ENCODE data around the gene AFF3. TPM values are rescaled to one million over a fixed set of nuclear protein-coding genes. Genes with fewer than 3 reads are reported as not detected.

Gene AFF3
- polyA plus RNA-seq, 1 donor (not counting 4 experiments of a cell fraction or from before 2014, with no cell fraction given) = not detected

DNA sequence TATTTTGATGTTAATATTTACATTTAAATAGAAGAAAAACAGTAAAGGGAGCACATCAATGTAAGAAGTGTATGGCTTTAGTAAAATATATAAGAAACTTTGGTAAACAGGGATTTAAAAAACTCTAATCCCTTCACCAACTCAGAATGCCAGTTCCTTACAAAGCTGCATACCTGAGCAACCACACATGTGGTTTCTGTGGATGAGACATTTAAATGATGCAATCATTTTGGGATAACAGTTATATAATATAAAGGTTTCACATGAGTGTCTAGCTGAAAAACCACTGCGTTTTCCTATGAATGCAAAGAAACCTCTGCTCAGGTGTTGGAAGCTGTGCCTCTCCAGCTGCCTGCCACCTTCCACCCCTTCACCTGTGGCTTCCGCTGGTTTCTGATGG lies 443.5 kb downstream of the AFF3 start:
- peaks cover 11% of the 10 kb centered on the region for H3K4me1 ChIP-seq (ENCODE audit: control insufficient read depth, extremely low read depth, insufficient read depth, low read length)
- DNase-seq (ENCODE audit: low read depth, low spot score) = no peak
- no peak overlapping the region for H3K9ac ChIP-seq (ENCODE audit: control insufficient read depth, extremely low read depth, insufficient read depth, low read length)
- no peak overlapping the region for H3K27ac ChIP-seq (ENCODE audit: control insufficient read depth, insufficient read depth, low read length)
- TF ChIP-seq EZH2 (IDR thresholded peaks at IDR 0.05; ENCODE audit: low read length) = no peak
- TF ChIP-seq, protein P1, sequence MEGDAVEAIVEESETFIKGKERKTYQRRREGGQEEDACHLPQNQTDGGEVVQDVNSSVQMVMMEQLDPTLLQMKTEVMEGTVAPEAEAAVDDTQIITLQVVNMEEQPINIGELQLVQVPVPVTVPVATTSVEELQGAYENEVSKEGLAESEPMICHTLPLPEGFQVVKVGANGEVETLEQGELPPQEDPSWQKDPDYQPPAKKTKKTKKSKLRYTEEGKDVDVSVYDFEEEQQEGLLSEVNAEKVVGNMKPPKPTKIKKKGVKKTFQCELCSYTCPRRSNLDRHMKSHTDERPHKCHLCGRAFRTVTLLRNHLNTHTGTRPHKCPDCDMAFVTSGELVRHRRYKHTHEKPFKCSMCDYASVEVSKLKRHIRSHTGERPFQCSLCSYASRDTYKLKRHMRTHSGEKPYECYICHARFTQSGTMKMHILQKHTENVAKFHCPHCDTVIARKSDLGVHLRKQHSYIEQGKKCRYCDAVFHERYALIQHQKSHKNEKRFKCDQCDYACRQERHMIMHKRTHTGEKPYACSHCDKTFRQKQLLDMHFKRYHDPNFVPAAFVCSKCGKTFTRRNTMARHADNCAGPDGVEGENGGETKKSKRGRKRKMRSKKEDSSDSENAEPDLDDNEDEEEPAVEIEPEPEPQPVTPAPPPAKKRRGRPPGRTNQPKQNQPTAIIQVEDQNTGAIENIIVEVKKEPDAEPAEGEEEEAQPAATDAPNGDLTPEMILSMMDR (optimal IDR thresholded peaks at IDR 0.05 in 1 of 3, IDR thresholded peaks at IDR 0.05 in 1 of 3, conservative IDR thresholded peaks at IDR 0.05 in 1 of 3; ENCODE audit: extremely low read depth in 1 of 3, insufficient read depth in 2 of 3, low read length in 3 of 3) = no peak
- peaks cover 20% of the 10 kb centered on the region for H3K27me3 ChIP-seq (ENCODE audit: control insufficient read depth, extremely low read depth, insufficient read depth, low read length)
- no peaks in the 10 kb centered on the region for H3K79me2 ChIP-seq (ENCODE audit: control insufficient read depth, insufficient read depth, low read length)
- no peak overlapping the region for H2AFZ ChIP-seq (ENCODE audit: control insufficient read depth, low read length)
- no peaks in the 10 kb centered on the region for H3K9me1 ChIP-seq (ENCODE audit: control insufficient read depth, extremely low read depth, insufficient read depth, low read length)
- FAIRE-seq = no peak
- no peak overlapping the region for H3K4me3 ChIP-seq (ENCODE audit: control insufficient read depth in 2 of 3, extremely low read depth in 1 of 3, insufficient read depth in 2 of 3, low read depth in 1 of 3, low read length in 3 of 3)
- H4K20me1 ChIP-seq (ENCODE audit: control insufficient read depth, extremely low read depth, insufficient read depth, low read length) = no peaks in the 10 kb centered on the region
- H3K9me3 ChIP-seq (ENCODE audit: control insufficient read depth, low read depth, low read length) = peaks cover 2% of the 10 kb centered on the region
- dilution Hi-C loops (cut with MboI; ENCODE audit: extremely low pct_ligation_motif_present, low sequenced_read_pairs) = no loop called here
- no peak overlapping the region for H3K4me2 ChIP-seq (ENCODE audit: control insufficient read depth, extremely low read depth, insufficient read depth, low read depth, low read length)
- no peaks in the 10 kb centered on the region for H3K36me3 ChIP-seq (ENCODE audit: control insufficient read depth in 2 of 2, extremely low read depth in 1 of 2, insufficient read depth in 2 of 2, low read length in 2 of 2)

DNA sequence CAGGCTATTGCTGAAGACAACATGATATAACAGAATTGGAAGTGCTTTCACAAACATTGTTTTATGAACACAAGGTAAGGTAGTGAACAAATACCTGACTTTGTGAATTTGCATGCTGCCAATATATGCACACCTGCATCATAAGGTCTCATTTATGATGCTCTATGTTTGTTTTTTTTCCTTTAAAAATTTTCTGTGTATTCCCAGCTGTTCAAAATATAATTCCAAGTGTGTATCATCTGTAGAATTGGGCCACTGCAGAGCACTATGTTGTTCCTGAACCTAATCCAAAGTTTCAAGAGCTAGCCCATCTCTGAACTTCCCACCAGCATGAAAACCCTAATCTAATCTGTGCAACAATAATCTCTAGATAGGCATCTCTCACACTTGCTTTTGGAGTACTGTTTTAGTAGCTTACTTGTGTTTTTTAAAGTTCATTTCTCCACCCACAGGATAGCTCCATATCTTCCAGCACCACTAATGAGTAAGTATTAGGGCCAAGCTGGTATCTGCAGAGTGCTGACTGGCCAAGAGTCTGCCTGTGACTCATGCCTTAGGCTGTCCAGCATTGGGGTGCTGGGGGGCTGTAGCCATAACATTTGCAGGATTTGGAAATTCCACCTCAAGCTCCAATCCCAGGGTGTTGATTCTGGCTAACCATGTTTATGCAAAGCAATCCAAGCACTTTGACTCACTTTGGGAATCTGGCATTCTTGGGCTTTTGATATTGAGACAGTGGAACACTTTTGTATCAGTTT lies 444.4 kb downstream of the AFF3 start:
- no peaks in the 10 kb centered on the region for H3K9me1 ChIP-seq (ENCODE audit: control insufficient read depth, extremely low read depth, insufficient read depth, low read length)
- H3K4me3 ChIP-seq (ENCODE audit: control insufficient read depth in 2 of 3, extremely low read depth in 1 of 3, insufficient read depth in 2 of 3, low read depth in 1 of 3, low read length in 3 of 3) = no peak overlapping the region
- DNase-seq (ENCODE audit: low read depth, low spot score) (no peak), FAIRE-seq (no peak)
- no peak overlapping the region for H2AFZ ChIP-seq (ENCODE audit: control insufficient read depth, low read length)
- H3K4me1 ChIP-seq (ENCODE audit: control insufficient read depth, extremely low read depth, insufficient read depth, low read length) = peaks cover 11% of the 10 kb centered on the region
- peaks cover 20% of the 10 kb centered on the region for H3K27me3 ChIP-seq (ENCODE audit: control insufficient read depth, extremely low read depth, insufficient read depth, low read length)
- no peaks in the 10 kb centered on the region for H4K20me1 ChIP-seq (ENCODE audit: control insufficient read depth, extremely low read depth, insufficient read depth, low read length)
- H3K79me2 ChIP-seq (ENCODE audit: control insufficient read depth, insufficient read depth, low read length) = no peaks in the 10 kb centered on the region
- dilution Hi-C loops (cut with MboI; ENCODE audit: extremely low pct_ligation_motif_present, low sequenced_read_pairs) = no loop called here
- H3K27ac ChIP-seq (ENCODE audit: control insufficient read depth, insufficient read depth, low read length) = no peak overlapping the region
- TF ChIP-seq, protein P1 (optimal IDR thresholded peaks at IDR 0.05 in 1 of 3, IDR thresholded peaks at IDR 0.05 in 1 of 3, conservative IDR thresholded peaks at IDR 0.05 in 1 of 3; ENCODE audit: extremely low read depth in 1 of 3, insufficient read depth in 2 of 3, low read length in 3 of 3) = no peak
- TF ChIP-seq EZH2 (IDR thresholded peaks at IDR 0.05; ENCODE audit: low read length) = no peak
- no peaks in the 10 kb centered on the region for H3K36me3 ChIP-seq (ENCODE audit: control insufficient read depth in 2 of 2, extremely low read depth in 1 of 2, insufficient read depth in 2 of 2, low read length in 2 of 2)
- H3K9me3 ChIP-seq (ENCODE audit: control insufficient read depth, low read depth, low read length) = peaks cover 2% of the 10 kb centered on the region
- no peak overlapping the region for H3K9ac ChIP-seq (ENCODE audit: control insufficient read depth, extremely low read depth, insufficient read depth, low read length)
- H3K4me2 ChIP-seq (ENCODE audit: control insufficient read depth, extremely low read depth, insufficient read depth, low read depth, low read length) = no peak overlapping the region

Measured in keratinocyte (primary cell).